Measurements from ENCODE around the gene PHAF1. TPM values are rescaled to one million over a fixed set of nuclear protein-coding genes. Genes with fewer than 3 reads are reported as not detected.

Gene PHAF1
- total RNA-seq, 5 donors from 2014 or later (not counting 1 experiment from before 2014, with no cell fraction given), result 19.4 to 23.0 (median 20.1) TPM

GRCh38 chr16:67088551-67088950 lies 21.2 kb upstream of the PHAF1 start:
- H3K4me3 Mint-ChIP-seq, result no peak overlapping the region
- H3K4me1 ChIP-seq (ENCODE audit: control insufficient read depth in 1 of 2, extremely low read depth in 1 of 2, insufficient read depth in 2 of 2, low read length in 2 of 2), result no peaks in the 10 kb centered on the region
- no peak overlapping the region for H3K27ac ChIP-seq (ENCODE audit: low read length)
- no peaks in the 10 kb centered on the region for H3K9me3 Mint-ChIP-seq
- ATAC-seq (replicated peaks in 1 of 4), result no peak
- peaks cover 17% of the 10 kb centered on the region for H3K36me3 Mint-ChIP-seq
- peaks cover 2 to 17% (median 13%) of the 10 kb centered on the region in 3 donors for H3K4me1 Mint-ChIP-seq
- POLR2A ChIA-PET, result no interaction called here
- H3K27me3 ChIP-seq (replicated peaks in 1 of 2; ENCODE audit: control insufficient read depth in 2 of 2, extremely low read depth in 1 of 2, insufficient read depth in 2 of 2, low read length in 1 of 2), result no peaks in the 10 kb centered on the region
- H3K27me3 Mint-ChIP-seq, result no peaks in the 10 kb centered on the region
- CTCF ChIA-PET, result no interaction called here
- no peak for DNase-seq
- 82% methylated on average over 2 of the region's 4 CpGs for WGBS (ENCODE audit: insufficient coverage)
- no peaks in the 10 kb centered on the region for H3K9me3 ChIP-seq
- no peak overlapping the region for H3K4me3 ChIP-seq (ENCODE audit: control insufficient read depth in 1 of 2, extremely low read depth in 1 of 2, low read length in 1 of 2)
- peaks cover 0 to 14% of the 10 kb centered on the region in 2 donors for H3K36me3 ChIP-seq (ENCODE audit: control insufficient read depth in 2 of 2, extremely low read depth in 1 of 2, insufficient read depth in 1 of 2, low read length in 1 of 2)
- no peak overlapping the region for H3K27ac Mint-ChIP-seq

- no peak overlapping the region for H3K27ac ChIP-seq (ENCODE audit: low read length)
- H3K27ac Mint-ChIP-seq, result peak overlapping the region in 1 of 2 donors; percentile 25
Observed at GRCh38 chr16:67089101-67089500, 20.6 kb upstream of the PHAF1 start.

GRCh38 chr16:67091906-67092566 lies 17.7 kb upstream of the PHAF1 start:
- 100% methylated on average over 3 of the region's 4 CpGs for WGBS (ENCODE audit: insufficient coverage)
- Mint-ChIP-seq H3K27ac (peak overlapping the region in 1 of 2 donors; percentile 17), H3K27me3 (no peaks in the 10 kb centered on the region), H3K4me1 (peaks cover under 1 to 9% (median 2%) of the 10 kb centered on the region in 3 donors), H3K9me3 (no peaks in the 10 kb centered on the region), H3K4me3 (no peak overlapping the region), H3K36me3 (peaks cover 9% of the 10 kb centered on the region)
- ATAC-seq (replicated peaks in 1 of 4) (no peak), DNase-seq (no peak)
- ChIA-PET CTCF (no interaction called here), POLR2A (no interaction called here)
- no peak overlapping the region for H3K27ac ChIP-seq (ENCODE audit: low read length)
- no peak overlapping the region for H3K4me3 ChIP-seq (ENCODE audit: control insufficient read depth in 1 of 2, extremely low read depth in 1 of 2, low read length in 1 of 2)
- no peaks in the 10 kb centered on the region for H3K4me1 ChIP-seq (ENCODE audit: control insufficient read depth in 1 of 2, extremely low read depth in 1 of 2, insufficient read depth in 2 of 2, low read length in 2 of 2)
- H3K36me3 ChIP-seq (ENCODE audit: control insufficient read depth in 2 of 2, extremely low read depth in 1 of 2, insufficient read depth in 1 of 2, low read length in 1 of 2), result peaks cover 0 to 8% of the 10 kb centered on the region in 2 donors
- no peaks in the 10 kb centered on the region for H3K9me3 ChIP-seq
- no peaks in the 10 kb centered on the region for H3K27me3 ChIP-seq (replicated peaks in 1 of 2; ENCODE audit: control insufficient read depth in 2 of 2, extremely low read depth in 1 of 2, insufficient read depth in 2 of 2, low read length in 1 of 2)

More at GRCh38 chr16:67089101-67089500, 20.6 kb upstream of the PHAF1 start:
- DNase-seq (no peak), ATAC-seq (replicated peaks in 1 of 4) (no peak)
- Histone ChIP-seq H3K4me1 (ENCODE audit: control insufficient read depth in 1 of 2, extremely low read depth in 1 of 2, insufficient read depth in 2 of 2, low read length in 2 of 2) (no peaks in the 10 kb centered on the region), H3K9me3 (no peaks in the 10 kb centered on the region), H3K36me3 (ENCODE audit: control insufficient read depth in 2 of 2, extremely low read depth in 1 of 2, insufficient read depth in 1 of 2, low read length in 1 of 2) (peaks cover 0 to 11% of the 10 kb centered on the region in 2 donors), H3K27me3 (replicated peaks in 1 of 2; ENCODE audit: control insufficient read depth in 2 of 2, extremely low read depth in 1 of 2, insufficient read depth in 2 of 2, low read length in 1 of 2) (no peaks in the 10 kb centered on the region), H3K4me3 (ENCODE audit: control insufficient read depth in 1 of 2, extremely low read depth in 1 of 2, low read length in 1 of 2) (no peak overlapping the region)
- no peak overlapping the region for H3K4me3 Mint-ChIP-seq
- no peaks in the 10 kb centered on the region for H3K27me3 Mint-ChIP-seq
- H3K36me3 Mint-ChIP-seq, result peaks cover 20% of the 10 kb centered on the region
- ChIA-PET CTCF (no interaction called here), POLR2A (no interaction called here)
- peaks cover 2 to 17% (median 13%) of the 10 kb centered on the region in 3 donors for H3K4me1 Mint-ChIP-seq
- H3K9me3 Mint-ChIP-seq, result no peaks in the 10 kb centered on the region

GRCh38 chr16:67093098-67093726 lies 16.5 kb upstream of the PHAF1 start:
- H3K36me3 ChIP-seq (ENCODE audit: control insufficient read depth in 2 of 2, extremely low read depth in 1 of 2, insufficient read depth in 1 of 2, low read length in 1 of 2), result peaks cover 0 to 4% of the 10 kb centered on the region in 2 donors
- Mint-ChIP-seq H3K36me3 (peaks cover 9% of the 10 kb centered on the region), H3K27ac (no peak overlapping the region), H3K27me3 (no peaks in the 10 kb centered on the region), H3K4me1 (peaks cover 0 to 9% (median 2%) of the 10 kb centered on the region in 3 donors), H3K9me3 (no peaks in the 10 kb centered on the region), H3K4me3 (no peak overlapping the region)
- H3K4me3 ChIP-seq (ENCODE audit: control insufficient read depth in 1 of 2, extremely low read depth in 1 of 2, low read length in 1 of 2), result no peak overlapping the region
- no peak overlapping the region for H3K27ac ChIP-seq (ENCODE audit: low read length)
- H3K4me1 ChIP-seq (ENCODE audit: control insufficient read depth in 1 of 2, extremely low read depth in 1 of 2, insufficient read depth in 2 of 2, low read length in 2 of 2), result no peaks in the 10 kb centered on the region
- H3K9me3 ChIP-seq, result no peaks in the 10 kb centered on the region
- no peak for ATAC-seq (replicated peaks in 1 of 4)
- no peak for DNase-seq
- CTCF ChIA-PET, result interaction anchor here (0.5 to 1.3 kb wide), 10 partner anchors 11 to 530 kb away, joined by 3 to 5 read pairs (median 4); no protein-coding TSS in a partner anchor
- no peaks in the 10 kb centered on the region for H3K27me3 ChIP-seq (replicated peaks in 1 of 2; ENCODE audit: control insufficient read depth in 2 of 2, extremely low read depth in 1 of 2, insufficient read depth in 2 of 2, low read length in 1 of 2)
- POLR2A ChIA-PET, result interaction anchor here in 1 of 2 donors (0.6 kb wide), 1 partner anchor 20 kb away, joined by 4 read pairs; no protein-coding TSS in a partner anchor
- no CpG with 5 or more reads among the region's 4 CpGs for WGBS (ENCODE audit: insufficient coverage)

- Mint-ChIP-seq H3K4me1 (no peaks in the 10 kb centered on the region), H3K27me3 (no peaks in the 10 kb centered on the region), H3K9me3 (no peaks in the 10 kb centered on the region), H3K4me3 (no peak overlapping the region), H3K36me3 (peaks cover 7% of the 10 kb centered on the region), H3K27ac (no peak overlapping the region)
- no CpG with 5 or more reads among the region's 2 CpGs for WGBS (ENCODE audit: insufficient coverage)
- Histone ChIP-seq H3K4me1 (ENCODE audit: control insufficient read depth in 1 of 2, extremely low read depth in 1 of 2, insufficient read depth in 2 of 2, low read length in 2 of 2) (no peaks in the 10 kb centered on the region), H3K27me3 (replicated peaks in 1 of 2; ENCODE audit: control insufficient read depth in 2 of 2, extremely low read depth in 1 of 2, insufficient read depth in 2 of 2, low read length in 1 of 2) (no peaks in the 10 kb centered on the region), H3K4me3 (ENCODE audit: control insufficient read depth in 1 of 2, extremely low read depth in 1 of 2, low read length in 1 of 2) (no peak overlapping the region), H3K9me3 (no peaks in the 10 kb centered on the region), H3K27ac (ENCODE audit: low read length) (no peak overlapping the region), H3K36me3 (ENCODE audit: control insufficient read depth in 2 of 2, extremely low read depth in 1 of 2, insufficient read depth in 1 of 2, low read length in 1 of 2) (peaks cover 0 to 4% of the 10 kb centered on the region in 2 donors)
- CTCF ChIA-PET, result interaction anchor here (0.6 to 1.5 kb wide), 4 partner anchors 30 to 141 kb away, joined by 3 to 4 read pairs (median 4); no protein-coding TSS in a partner anchor
- POLR2A ChIA-PET, result interaction anchor here (0.7 to 1.4 kb wide), 2 partner anchors 12 to 67 kb away, joined by 5 to 6 read pairs; no protein-coding TSS in a partner anchor
- DNase-seq, result no peak
- ATAC-seq (replicated peaks in 1 of 4), result no peak
Observed at GRCh38 chr16:67098599-67098998, 11.1 kb upstream of the PHAF1 start.

GRCh38 chr16:67100569-67101310 lies 9.0 kb upstream of the PHAF1 start:
- Mint-ChIP-seq H3K4me3 (no peak overlapping the region), H3K27ac (no peak overlapping the region), H3K27me3 (no peaks in the 10 kb centered on the region), H3K36me3 (peaks cover 5% of the 10 kb centered on the region), H3K4me1 (peaks cover 0 to 2% (median 0%) of the 10 kb centered on the region in 3 donors), H3K9me3 (no peaks in the 10 kb centered on the region)
- WGBS (ENCODE audit: insufficient coverage), result no CpG with 5 or more reads among the region's 1 CpG
- Histone ChIP-seq H3K4me3 (ENCODE audit: control insufficient read depth in 1 of 2, extremely low read depth in 1 of 2, low read length in 1 of 2) (no peak overlapping the region), H3K4me1 (ENCODE audit: control insufficient read depth in 1 of 2, extremely low read depth in 1 of 2, insufficient read depth in 2 of 2, low read length in 2 of 2) (no peaks in the 10 kb centered on the region), H3K36me3 (ENCODE audit: control insufficient read depth in 2 of 2, extremely low read depth in 1 of 2, insufficient read depth in 1 of 2, low read length in 1 of 2) (peaks cover 0 to 4% of the 10 kb centered on the region in 2 donors), H3K9me3 (no peaks in the 10 kb centered on the region), H3K27ac (ENCODE audit: low read length) (no peak overlapping the region), H3K27me3 (replicated peaks in 1 of 2; ENCODE audit: control insufficient read depth in 2 of 2, extremely low read depth in 1 of 2, insufficient read depth in 2 of 2, low read length in 1 of 2) (no peaks in the 10 kb centered on the region)
- peak in 1 of 4 experiments; percentile 38 for ATAC-seq (replicated peaks in 1 of 4)
- CTCF ChIA-PET, result interaction anchor here (0.6 to 3.5 kb wide), 7 partner anchors 14 to 213 kb away, joined by 3 to 12 read pairs (median 5); no protein-coding TSS in a partner anchor
- POLR2A ChIA-PET, result interaction anchor here (0.6 kb wide), 2 partner anchors 57 to 982 kb away, joined by 3 read pairs; no protein-coding TSS in a partner anchor
- DNase-seq, result peak in 1 of 35 experiments; percentile 50
